Spleen (tissue), 7 donors: ENCODE measurements around the gene URB1.

Experiments used
- POLR2A ChIP-seq, 3 donors: fragments of 450-650 bp; IDR thresholded peaks; one replicate each; pipeline ENCODE4 v1.5.1; 2017; ENCODE audit warnings: antibody characterized with exemption in 3 of 3, mild to moderate bottlenecking in 1 of 3
- TF ChIP-seq, protein P1 (sequence below), 11 experiments: fragments of 200-600 bp in 7 of 11; fragments of 450-650 bp in 4 of 11; sonication (generic) in 4 of 11; IDR thresholded peaks in 8 of 11; conservative IDR thresholded peaks in 3 of 11; 1 replicate in 7 of 11; 2 replicates in 4 of 11; pipeline versions ENCODE4 v1.4.0 to v1.8.0; 2016 to 2021; ENCODE audit warnings: antibody characterized with exemption in 11 of 11, inconsistent platforms in 4 of 11, mild to moderate bottlenecking in 1 of 11
- donor health status: DM: no; HTN: no; CAD: no; lungs with moderate emphysema.
- donor health status: DM: no; HTN: no; CAD: no.
- donor health status: DM: no; HTN: no; CAD: no.

DNA sequence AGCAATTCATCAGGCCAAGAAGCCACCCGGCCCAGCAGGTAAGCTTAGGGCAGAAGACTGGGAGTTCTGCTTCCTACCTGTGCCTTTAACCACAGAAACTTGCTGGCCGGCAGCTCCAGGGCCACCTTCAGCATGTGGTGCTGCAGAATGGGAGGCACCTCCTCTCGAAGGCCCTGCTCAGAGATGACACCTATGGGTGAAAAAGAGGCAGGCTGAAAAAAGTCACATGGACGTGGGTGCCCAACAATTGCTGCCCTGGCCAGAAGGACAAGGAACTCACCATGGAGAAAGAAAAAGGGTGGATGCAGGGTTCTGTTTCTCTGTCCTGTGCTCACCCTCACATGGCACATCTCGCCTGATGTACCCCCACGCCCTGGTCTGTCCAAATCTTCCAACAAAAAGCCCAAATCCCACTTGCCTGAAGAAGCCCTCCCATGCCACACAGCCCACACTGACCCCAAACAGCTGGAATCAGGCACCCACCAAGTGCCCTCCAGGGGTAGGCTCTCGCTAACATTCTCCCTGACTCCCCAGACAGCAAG is 33.0 kb downstream of the URB1 start:
- TF ChIP-seq, protein P1, sequence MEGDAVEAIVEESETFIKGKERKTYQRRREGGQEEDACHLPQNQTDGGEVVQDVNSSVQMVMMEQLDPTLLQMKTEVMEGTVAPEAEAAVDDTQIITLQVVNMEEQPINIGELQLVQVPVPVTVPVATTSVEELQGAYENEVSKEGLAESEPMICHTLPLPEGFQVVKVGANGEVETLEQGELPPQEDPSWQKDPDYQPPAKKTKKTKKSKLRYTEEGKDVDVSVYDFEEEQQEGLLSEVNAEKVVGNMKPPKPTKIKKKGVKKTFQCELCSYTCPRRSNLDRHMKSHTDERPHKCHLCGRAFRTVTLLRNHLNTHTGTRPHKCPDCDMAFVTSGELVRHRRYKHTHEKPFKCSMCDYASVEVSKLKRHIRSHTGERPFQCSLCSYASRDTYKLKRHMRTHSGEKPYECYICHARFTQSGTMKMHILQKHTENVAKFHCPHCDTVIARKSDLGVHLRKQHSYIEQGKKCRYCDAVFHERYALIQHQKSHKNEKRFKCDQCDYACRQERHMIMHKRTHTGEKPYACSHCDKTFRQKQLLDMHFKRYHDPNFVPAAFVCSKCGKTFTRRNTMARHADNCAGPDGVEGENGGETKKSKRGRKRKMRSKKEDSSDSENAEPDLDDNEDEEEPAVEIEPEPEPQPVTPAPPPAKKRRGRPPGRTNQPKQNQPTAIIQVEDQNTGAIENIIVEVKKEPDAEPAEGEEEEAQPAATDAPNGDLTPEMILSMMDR (IDR thresholded peaks at IDR 0.05 in 8 of 11, conservative IDR thresholded peaks at IDR 0.05 in 3 of 11): no peak
- TF ChIP-seq POLR2A (IDR thresholded peaks at IDR 0.05): no peak
